GM18519 (cell line): ENCODE data around the gene TRAPPC2.

Experiments
- ATAC-seq: cut with Tn5 transposase; IDR thresholded peaks from one replicate; pipeline ENCODE4 v1.9.1; 2021; ENCODE audit warnings: mild to moderate bottlenecking, moderate library complexity; ENCODE audit not compliant: unreplicated experiment, low FRiP score

Gene TRAPPC2

DNA sequence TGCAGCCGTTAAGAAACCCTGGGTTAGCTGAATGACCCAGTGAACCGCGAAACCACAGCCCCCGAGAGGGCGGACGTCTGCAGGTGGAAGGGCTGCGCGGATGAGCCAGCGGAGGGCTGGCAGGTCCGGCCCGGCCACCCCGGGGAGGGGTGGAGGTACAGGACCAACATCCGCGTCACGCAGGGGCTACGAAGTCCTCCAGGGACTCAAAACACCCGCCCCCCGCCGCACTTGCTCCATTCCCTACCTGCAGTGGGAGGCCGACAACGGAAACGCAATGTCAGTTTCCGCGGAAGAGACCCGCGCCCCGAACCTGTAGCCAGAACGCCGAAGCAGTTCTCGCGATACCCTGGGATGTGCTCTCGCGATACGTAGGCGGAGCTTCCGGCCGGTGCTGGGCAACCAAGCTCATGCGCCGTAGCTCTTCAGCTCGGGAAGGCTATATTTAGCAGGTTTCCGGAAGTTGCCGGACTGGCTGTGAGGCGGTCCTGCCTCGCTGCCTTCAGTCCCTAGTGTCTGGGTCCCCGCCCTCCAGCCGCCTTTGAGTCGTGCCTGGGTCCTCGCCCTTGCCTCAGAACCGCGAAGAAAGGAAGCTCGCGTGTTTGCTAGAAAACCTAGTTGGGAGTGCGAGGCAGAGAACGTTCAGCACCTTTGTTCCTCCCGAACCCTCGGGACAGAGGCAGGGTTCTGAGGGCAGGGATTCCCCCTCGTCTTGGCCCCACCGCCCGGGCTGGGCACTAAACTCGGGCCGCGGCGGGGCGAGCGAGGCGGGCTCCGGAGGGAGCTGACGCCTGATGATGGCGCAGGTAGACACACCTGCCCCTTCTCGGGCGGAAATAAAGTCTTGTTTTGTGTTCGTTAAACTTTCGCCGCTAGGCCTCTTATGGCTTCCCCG lies at the start of gene TRAPPC2, which contains the start of gene OFD1:
TRAPPC2 (minus strand) TSS at position 343 of the 895 bp plus-strand sequence. CDS start 14,657 bp downstream, outside the sequence.
OFD1 (plus strand) TSS at position 471 of the 895 bp plus-strand sequence; CDS start at position 795, 324 bp downstream.
- ATAC-seq = peak; percentile 78

DNA sequence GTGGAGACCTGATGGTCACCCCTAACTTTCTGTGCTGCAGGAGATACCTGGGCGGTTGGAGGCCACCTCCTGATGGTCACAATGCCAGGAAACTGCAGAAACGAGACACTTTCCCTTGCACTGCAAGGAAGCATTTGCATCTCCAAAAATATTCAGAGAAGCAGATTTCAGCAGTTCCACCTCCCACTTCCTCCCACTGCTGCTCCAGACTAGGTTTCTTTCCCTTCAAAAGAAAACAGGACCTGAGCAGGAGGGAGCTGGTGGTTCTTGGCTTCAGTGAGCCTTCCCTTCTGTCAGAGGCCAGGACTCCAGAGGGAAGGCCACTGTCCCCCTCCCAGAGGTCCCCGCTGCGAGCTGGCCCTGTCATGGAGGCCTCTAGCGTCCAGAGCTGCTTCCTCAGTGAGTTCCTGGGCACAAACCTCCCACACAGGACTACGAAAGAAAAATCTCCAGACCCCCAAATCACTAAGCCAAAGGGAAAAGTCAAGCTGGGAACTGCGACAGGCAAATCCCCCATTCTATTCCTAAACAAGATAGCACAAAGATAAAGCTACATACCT lies 46.5 kb upstream of the TRAPPC2 start:
- no peak for ATAC-seq

DNA sequence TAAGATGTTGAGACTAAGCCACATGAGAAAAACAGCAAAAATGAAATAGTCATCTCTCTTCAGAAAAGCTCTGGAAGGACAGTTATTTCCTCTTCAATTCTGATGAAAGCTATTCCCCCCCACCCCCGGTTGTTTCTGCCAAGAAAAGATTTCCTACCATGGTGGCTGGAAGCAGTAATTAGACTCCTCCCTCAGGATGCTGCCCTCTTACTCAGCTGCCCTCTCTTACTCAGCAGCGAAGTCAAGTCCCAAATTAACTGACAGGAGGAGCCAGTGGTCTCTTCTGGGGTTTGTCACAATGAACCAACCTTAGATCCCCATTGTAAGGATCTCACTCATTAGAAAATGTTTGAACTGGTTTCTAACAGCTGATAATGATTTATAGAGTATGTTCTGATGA lies 44.5 kb upstream of the TRAPPC2 start:
- ATAC-seq = no peak

DNA sequence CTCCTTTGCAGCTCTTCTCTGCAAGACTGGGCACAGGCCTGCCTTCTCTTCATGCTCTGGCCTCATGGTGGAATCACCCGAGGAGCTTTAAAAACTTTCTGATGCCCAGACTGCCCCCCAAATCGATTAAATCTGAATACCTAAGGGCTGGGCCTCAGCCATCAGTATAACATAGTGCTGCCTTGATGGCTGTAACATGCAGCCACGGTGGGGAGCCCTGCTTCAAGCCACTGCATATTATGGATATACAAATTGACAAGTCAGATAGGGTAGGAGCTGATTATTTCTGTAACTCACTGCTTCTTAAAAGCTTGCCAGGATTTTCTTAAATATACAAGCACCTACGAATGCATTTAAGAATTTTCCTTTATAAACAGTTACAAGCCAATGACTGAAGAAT lies 42.0 kb upstream of the TRAPPC2 start:
- no peak for ATAC-seq

DNA sequence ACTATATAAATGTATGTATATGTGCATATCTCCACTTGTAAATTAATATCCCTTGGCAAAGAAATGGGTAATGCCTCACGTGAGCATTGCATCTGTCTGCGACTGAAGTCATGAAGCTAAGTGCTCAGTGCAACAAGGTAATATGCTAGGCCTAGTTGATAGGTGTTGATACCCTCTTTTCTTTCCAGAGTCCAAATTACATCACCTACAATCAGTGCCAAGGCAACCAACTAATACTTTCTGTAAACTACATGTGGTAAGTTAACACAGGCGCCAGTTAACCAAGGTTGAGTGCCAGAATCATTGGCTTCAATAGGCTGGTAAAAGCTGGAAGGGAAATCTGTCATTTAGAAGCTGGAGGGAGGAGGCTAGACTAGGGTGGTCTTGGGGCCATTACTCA lies 41.4 kb upstream of the TRAPPC2 start:
- no peak for ATAC-seq

DNA sequence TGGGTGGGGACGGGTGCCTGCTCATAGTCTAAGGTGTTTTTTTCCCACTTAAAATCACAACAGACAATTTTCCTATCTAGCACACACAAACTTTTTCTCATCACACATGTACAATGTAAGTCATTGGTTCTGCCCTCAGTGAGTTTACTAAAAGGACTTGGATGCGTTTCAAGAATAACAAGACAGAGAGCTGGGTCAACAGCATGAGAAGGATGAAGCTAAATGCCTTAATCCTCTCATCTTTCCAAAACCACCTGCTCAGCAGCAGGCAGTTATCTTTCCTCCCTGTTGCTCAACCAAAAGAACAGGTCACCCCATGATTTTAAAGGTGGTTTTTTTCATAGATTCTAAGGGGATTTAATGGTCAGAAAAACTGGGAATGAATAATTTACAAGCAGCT lies 40.3 kb upstream of the TRAPPC2 start:
- ATAC-seq = no peak

DNA sequence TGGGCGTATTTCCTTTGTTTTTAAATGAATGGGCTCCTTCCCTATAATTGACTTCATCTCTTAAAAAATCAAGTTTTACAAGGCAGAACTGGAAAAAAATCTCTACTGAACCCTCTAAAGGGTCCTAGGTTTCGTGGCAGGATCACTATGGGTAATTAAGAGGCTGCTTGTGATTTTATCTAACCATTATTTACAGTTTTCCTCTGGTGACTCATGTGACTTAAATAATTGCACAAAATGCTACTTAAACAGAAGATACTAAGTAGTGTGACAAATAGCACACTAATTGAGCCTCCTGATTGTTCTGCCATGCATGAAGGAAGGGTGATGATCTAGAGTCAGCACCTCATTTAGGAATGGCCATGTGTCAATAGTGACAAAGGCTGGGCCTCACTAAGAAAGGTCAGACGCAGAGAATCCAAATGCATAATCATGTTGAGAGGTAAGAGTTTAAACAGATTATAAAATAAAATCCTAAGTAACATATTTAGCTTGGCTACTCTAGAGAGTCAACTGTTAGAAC lies 35.7 kb upstream of the TRAPPC2 start:
- ATAC-seq = no peak

DNA sequence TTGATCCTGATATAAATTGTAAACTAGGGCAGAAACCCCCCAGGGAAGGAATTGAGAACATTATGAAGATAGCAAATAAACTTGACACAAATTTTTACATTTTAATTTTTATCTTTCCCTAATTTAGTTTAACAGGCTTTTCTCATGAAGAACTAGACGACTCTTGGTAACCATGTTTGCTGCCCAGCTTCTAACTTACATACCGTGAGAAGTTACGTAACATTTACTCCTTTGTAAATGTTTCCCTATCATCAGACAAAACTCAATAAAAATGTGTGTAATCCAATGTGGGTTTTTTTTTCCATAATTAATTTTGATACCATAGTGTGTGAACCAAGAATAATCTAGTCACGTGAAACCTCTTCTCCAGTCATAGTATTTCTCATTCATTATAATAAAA lies 34.5 kb upstream of the TRAPPC2 start:
- ATAC-seq = no peak

DNA sequence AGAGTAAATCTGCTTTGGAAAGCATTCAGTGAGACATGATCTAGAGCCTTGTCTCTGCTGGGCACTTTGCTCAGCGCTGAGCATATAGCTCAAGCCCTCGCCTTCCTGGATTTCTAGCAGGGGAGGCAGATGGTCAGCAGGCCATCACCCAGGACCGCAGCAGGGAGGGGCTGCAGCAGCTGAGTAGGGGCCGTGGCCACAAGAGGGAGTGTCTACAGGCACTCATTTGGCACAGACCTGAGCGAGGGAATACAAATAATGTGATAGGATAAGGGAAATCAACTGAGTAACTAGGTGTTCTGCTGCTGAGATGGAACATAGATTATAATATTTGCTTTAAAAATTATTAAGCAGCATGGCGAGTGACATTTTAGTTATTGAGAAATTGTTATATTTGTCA lies 30.3 kb upstream of the TRAPPC2 start:
- no peak for ATAC-seq

DNA sequence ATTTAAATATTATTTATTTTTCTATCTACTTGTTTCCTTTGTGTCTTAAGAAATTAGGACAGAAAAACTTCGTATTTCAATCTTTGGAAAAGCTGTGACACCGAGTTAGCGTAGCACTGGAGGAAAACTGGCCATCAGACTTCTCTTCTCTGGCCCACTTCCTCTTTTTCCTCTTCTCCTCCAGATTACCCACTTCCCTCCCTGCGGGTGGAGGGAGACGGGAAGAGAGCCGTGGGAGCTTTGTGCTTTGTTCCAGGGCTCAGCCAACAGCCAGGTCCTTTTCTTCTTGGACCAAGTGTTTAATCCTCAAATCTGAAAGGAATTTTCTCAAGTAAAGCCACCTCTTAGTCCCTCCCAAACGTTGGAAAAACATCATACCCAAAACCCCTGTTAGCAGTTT lies 29.9 kb upstream of the TRAPPC2 start:
- ATAC-seq = no peak

DNA sequence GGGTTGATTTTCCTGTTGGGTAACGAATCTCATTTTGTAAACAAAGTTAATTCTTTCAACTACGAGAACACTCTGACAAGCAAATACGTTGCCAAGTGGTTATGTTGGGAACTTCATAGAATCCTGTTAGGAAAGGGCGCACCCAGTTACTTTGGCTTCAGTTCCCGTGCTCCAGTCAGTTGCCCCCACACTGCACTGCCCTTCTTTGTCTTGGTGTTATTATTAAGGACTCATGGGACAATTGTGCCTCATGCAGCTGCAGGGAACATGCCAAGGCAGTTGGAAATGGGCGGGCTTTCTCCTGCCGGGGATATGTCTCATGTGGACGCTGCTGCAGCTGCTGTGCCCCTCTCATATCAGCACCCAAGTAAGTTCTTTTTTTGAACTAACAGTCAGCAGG lies 29.1 kb upstream of the TRAPPC2 start:
- ATAC-seq = no peak

DNA sequence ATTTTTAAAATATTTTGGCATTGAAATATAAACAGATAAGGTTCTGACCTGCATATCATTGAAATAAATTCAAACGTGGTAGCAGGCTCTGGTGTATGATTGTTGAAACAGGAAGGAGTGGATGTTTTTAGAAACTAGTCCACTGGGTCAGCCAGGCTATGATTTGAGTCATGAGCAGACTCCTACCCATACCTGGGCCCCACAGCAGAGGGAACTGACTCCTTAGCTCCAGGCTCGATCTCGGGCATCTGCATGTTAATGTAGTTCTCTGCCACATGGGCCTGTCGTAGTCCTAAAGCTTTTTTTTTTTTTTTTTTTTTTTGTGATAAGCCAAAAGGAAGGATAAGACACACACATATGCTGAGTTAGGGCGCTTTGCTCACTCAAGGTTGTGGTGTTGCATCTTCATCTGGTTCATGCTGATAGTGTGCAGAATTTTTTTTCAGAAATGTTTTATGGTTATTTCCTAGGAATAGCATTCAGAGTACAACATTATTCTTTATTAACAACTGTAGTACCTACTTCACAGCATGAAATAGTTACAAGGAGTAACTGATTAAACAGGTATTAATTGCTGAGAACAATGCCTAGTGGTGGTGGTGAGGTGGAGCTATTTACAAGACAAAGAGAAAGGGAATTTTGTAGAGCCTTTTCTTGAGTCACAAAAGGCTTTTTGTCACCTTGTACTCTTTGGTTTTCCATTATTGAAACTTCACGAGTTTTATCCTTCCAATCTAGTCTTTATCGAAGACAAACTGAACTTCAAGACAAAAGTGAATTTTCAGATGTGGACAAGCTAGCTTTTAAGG lies 27.4 kb upstream of the TRAPPC2 start:
- ATAC-seq = peak; percentile 63

DNA sequence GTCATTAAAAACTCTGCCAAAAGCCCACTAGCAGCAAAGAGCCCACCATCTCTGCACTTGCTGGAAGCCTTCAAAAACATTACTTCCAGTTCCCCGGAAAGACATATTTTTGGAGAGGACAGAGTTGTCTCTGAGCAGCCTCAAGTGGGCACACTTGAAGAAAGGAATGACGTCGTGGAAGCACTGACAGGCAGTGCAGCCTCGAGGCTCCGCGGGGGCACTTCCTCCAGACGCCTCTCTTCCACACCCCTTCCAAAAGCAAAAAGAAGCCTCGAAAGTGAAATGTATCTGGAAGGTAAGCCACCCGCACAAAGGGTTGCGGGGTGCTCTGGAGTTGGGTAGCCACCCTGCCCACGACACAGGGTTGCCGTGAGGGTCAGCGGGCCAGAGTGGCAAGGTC lies 26.0 kb upstream of the TRAPPC2 start:
- no peak for ATAC-seq

DNA sequence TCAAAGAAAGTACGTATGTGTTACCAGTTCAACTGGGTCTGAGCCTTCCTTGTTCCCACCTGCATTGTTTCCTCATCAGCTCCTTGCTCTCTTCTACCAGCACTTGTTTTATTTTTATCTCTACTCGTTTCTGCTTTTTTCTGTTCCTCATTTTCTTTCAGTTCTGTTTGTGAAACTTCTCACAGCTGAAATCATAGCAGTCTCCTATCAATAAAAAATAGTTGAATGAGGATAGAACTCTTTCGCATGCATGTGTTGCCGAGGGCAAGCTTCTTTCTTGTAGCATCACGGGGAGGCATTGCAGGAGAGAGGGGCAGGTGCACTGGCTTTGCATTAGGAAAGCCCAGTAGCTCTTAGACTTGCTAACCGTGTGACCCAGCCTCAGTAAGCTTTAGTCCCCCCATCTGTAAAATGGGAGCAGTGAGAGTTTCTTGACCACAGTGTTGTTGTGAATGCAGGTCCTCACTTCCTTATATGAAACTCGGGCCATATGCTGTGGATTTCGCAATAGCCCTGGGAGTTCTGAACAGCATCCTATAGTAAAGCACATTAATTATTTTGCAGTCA lies 24.8 kb upstream of the TRAPPC2 start:
- ATAC-seq = peak; percentile 60

DNA sequence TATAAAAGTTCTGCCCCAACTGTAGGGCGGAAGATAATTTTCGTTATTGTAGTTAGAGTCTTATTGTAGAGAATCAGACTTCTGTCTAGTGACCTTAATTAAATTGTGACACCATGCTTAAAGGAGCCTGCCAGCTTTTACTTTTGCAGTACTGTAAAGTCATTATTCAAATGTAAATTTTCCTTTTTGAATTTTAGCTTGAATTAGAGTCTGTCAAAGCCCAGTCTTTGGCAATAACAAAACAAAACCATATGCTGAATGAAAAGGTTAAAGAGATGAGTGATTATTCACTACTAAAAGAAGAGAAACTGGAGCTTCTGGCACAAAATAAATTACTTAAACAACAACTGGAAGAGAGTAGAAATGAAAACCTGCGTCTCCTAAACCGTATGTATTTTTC lies 22.0 kb upstream of the TRAPPC2 start:
- ATAC-seq = no peak

DNA sequence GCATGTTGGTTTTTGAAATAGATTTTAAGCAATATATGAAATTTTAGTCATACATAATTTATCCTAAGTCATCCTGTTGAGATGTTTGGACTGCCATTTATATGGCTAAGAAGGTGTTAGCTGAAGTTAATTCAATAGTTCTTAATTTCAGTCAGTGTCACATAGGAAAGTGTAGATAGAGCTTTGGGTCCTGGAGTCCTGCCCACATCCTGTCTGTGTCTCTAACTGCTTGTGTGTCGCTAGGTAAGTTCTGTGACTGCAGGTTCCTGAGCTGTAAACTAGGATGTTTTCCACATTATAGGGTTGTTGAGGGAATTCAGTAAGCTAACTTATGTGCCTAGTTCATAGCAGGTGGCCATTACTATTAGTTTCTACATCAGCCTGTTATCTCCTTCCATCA lies 20.8 kb upstream of the TRAPPC2 start:
- ATAC-seq = no peak

DNA sequence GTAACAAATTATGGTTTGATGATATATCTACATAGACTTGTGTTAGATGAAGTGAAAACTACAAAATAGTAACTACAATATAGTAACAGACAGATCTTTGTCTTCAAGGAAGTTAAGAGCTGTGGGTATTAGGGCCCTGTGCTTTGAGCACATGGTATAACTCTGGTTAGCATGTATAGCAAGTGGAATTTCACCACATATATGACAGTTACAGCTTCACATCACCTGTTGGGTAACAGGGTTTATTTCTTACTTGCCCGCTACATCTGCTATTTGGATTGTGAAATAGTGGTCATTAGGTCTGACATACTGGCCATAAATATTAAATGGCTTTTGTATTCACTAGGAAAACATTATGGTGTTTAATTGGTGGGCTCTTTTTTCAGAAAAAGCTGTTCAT lies 20.3 kb upstream of the TRAPPC2 start:
- no peak for ATAC-seq

DNA sequence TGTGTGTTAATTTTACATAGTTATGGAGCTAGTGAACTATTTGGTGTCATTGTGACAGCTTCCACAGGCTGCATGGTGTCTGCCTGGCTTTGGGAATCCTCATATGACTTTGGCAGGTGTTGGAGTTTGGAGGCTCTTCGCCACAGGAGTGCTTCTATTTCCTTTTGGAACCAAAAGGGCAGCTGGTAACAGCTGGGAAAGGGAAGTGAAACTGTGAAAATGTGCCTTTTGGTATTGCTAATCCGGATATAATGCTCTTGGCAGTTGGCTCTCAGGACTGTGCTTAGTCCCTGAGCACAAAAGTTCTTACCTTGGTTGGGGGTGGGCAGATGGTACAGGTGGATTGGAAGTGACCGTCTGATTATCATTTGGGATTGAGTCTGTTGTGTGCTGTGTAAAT lies 18.2 kb upstream of the TRAPPC2 start:
- no peak for ATAC-seq

DNA sequence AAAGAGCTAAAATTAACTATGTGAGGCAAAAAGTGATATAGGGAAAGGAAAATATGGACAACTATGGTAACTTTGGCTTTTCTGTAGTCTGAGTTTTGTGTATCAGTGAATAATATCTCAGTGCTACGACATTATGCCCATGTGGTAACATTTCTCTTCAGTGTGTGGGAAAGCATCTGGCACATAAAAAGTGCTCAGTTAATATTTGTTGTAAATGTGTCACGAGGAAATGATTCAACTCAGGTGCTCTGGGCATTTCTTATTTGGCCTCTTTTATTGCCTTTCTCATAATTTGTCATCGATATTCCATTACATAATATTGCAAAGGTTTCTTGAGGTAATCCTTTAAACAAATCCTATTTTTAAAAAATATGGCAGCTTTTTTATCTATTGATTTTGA lies 17.7 kb upstream of the TRAPPC2 start:
- no peak for ATAC-seq

DNA sequence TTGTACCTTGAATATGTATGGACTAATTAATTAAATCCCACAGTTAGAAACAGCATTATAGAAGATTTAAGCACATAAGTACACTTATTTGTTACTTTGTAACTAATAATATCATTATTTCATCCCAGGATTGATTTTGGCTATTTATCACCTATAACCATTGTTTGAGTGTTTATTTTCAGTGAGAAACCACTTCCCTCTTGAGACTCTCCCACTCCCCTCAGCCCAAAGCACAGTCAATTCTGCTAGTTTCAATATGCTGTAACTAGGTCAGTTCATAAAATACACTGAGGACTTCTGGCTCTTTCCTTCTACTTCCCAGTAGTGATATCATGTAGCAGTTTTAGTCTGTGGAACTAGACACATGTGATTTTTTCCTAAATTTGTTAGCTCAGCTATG lies 16.4 kb upstream of the TRAPPC2 start:
- ATAC-seq = no peak

DNA sequence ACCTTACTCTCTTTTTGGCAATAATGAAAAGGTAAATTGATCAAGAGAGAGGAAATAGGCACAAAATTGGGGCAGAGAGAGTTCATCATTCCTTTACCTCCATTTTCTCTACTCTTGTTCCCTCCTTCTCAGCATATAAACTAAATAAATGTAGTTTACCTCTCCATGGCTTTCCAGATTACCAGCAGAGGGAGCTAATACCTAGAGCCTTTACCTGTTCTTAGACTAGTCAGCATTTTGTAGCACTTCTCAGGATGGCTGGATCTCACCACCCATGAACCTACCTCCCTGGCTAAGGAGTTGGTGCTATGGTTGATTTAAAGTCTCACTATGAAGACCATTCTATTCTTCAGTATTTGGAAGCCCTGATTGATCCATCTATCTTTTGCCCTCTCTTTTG lies 15.8 kb upstream of the TRAPPC2 start:
- no peak for ATAC-seq
